Measurements from ENCODE around the gene PIP5KL1. TPM values are rescaled to one million over a fixed set of nuclear protein-coding genes. Genes with fewer than 3 reads are reported as not detected.

Gene PIP5KL1
- total and polyA plus RNA-seq, 2 experiments from 2014 or later: 13.4 to 19.5 TPM

DNA sequence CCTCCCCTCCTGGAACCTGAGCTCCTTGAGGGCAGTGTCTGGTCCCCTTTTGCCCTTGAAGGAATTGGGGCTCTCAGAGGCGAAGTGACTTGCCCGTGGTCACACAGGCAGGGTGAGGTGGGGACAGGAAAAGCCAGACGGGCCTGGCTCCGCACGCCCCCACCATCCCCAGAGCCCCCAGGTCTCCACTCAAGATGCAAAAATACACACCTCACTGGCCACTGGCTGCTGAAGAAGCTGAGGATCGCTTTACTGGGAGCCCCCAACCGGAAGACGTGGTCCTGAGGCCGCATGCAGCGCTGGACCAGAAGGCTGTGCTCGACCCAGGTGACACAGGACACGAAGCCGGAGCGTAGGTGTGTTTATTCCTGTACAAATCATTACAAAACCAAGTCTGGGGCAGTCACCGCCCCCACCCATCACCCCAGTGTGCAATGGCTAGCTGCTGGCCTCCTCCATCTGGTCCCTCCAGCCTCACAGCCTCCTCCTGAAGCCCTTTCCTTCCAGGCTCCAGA lies 45.5 kb downstream of the PIP5KL1 start:
- peak overlapping the region; percentile 55; the same call in 1 of the 2 replicates for H3K27ac ChIP-seq (ENCODE audit: low read depth)

DNA sequence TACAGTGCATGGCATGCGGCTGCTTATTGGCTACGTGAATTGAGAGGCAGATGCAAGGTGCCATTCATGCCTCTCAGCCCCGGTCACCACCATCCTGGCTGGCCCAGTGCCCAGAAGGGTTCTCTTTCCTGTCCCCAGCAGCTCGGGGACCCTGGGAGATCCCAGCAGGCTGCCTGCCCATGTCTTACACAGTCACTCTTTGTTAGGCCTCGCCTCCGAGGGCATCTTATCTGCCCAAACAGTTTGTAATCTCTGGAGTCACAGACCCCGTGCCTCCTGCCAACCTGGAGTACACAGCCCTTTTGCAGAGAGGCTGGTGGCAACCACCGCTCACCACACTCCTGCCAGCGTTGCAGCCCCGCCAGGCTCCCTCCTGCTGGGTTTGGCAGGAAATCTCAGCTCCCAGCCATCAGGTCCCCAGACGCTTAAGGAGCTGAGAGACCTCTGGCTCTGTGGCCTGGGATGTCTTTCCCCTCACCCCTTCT lies 46.1 kb downstream of the PIP5KL1 start:
- no peak for TF ChIP-seq ZNF331 (CRISPR knock-in tag; IDR thresholded peaks at IDR 0.05; ENCODE audit: low read depth)
- H3K27ac Mint-ChIP-seq: no peak overlapping the region
- no peaks in the 10 kb centered on the region for H3K27me3 ChIP-seq (ENCODE audit: insufficient read depth)
- DNase-seq (ENCODE audit: low spot score) (no peak), ATAC-seq (no peak)
- peaks cover under 1% of the 10 kb centered on the region for H3K36me3 ChIP-seq (ENCODE audit: insufficient read depth)
- 0 out of 2 replicates have a peak, but pooled peaks cover 6% of the 10 kb centered on the region for H3F3A ChIP-seq (replicated peaks; ENCODE audit: low read depth)
- H3K36me3 Mint-ChIP-seq (ENCODE audit: low read depth): peaks cover 16% of the 10 kb centered on the region
- peaks cover 21% of the 10 kb centered on the region for H3K4me1 Mint-ChIP-seq
- H3K4me3 ChIP-seq: no peak overlapping the region
- H3K9me2 ChIP-seq (ENCODE audit: insufficient read depth): no peaks in the 10 kb centered on the region
- H3K4me3 Mint-ChIP-seq: no peak overlapping the region
- no peak overlapping the region for H3K4me2 ChIP-seq
- H2AFZ ChIP-seq: no peak overlapping the region
- no peaks in the 10 kb centered on the region; the same call in 1 of the 2 replicates for H4K20me1 ChIP-seq (replicated peaks; ENCODE audit: insufficient read depth)
- peaks cover 22% of the 10 kb centered on the region for H3K27me3 Mint-ChIP-seq (ENCODE audit: insufficient read depth, low read depth, poor library complexity)
- no peaks in the 10 kb centered on the region for H3K9me3 Mint-ChIP-seq
- no peak overlapping the region for H3K27ac ChIP-seq (ENCODE audit: low read depth)
- no peaks in the 10 kb centered on the region for H3K4me1 ChIP-seq (ENCODE audit: insufficient read depth)
- H3K79me2 ChIP-seq (replicated peaks; ENCODE audit: insufficient read depth): no peaks in the 10 kb centered on the region

More for the DNA sequence above, 45.5 kb downstream of the PIP5KL1 start:
- Histone ChIP-seq H3K4me1 (ENCODE audit: insufficient read depth) (no peaks in the 10 kb centered on the region), H3F3A (replicated peaks; ENCODE audit: low read depth) (0 out of 2 replicates have a peak, but pooled peaks cover 6% of the 10 kb centered on the region), H2AFZ (no peak overlapping the region), H4K20me1 (replicated peaks; ENCODE audit: insufficient read depth) (peaks cover 4% of the 10 kb centered on the region), H3K27me3 (ENCODE audit: insufficient read depth) (no peaks in the 10 kb centered on the region), H3K9me2 (ENCODE audit: insufficient read depth) (no peaks in the 10 kb centered on the region), H3K36me3 (ENCODE audit: insufficient read depth) (peaks cover 6% of the 10 kb centered on the region), H3K4me2 (no peak overlapping the region), H3K79me2 (replicated peaks; ENCODE audit: insufficient read depth) (no peaks in the 10 kb centered on the region), H3K4me3 (no peak overlapping the region)
- H3K36me3 Mint-ChIP-seq (ENCODE audit: low read depth): peaks cover 18% of the 10 kb centered on the region
- no peak overlapping the region for H3K4me3 Mint-ChIP-seq
- no peak overlapping the region for H3K27ac Mint-ChIP-seq
- no peak for TF ChIP-seq NANOG (IDR thresholded peaks at IDR 0.05; ENCODE audit: borderline replicate concordance)
- no peaks in the 10 kb centered on the region for H3K9me3 Mint-ChIP-seq
- H3K4me1 Mint-ChIP-seq: peaks cover 21% of the 10 kb centered on the region
- no peak for ATAC-seq
- H3K27me3 Mint-ChIP-seq (ENCODE audit: insufficient read depth, low read depth, poor library complexity): peaks cover 23% of the 10 kb centered on the region
- no peak for DNase-seq (ENCODE audit: low spot score)

DNA sequence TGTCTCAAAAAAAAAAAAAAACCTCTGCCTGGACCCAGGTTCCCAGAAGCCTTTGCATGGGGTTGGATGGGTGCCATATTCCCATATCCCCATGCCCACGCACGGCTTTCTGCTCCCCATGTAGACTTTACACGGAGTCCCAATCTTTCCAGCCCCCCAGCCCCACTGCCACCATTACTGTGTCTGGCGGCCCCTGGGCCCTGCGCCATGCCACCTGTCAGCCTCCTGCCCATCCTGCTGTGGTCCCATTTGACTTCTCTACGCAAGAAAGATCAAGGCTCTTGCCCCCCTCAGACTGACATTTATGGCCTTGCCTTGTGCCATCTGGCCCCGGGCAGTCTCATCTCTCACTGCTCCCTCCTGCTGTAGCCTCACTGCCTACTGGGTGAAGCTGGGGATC lies 46.6 kb downstream of the PIP5KL1 start:
- Mint-ChIP-seq H3K4me3 (no peak overlapping the region; the same call in 2 of the 3 replicates), H3K36me3 (ENCODE audit: low read depth) (peaks cover 16% of the 10 kb centered on the region), H3K27me3 (ENCODE audit: insufficient read depth, low read depth, poor library complexity) (peaks cover 22% of the 10 kb centered on the region), H3K4me1 (peaks cover 21% of the 10 kb centered on the region), H3K27ac (no peak overlapping the region), H3K9me3 (no peaks in the 10 kb centered on the region)
- no peak overlapping the region for H3K4me2 ChIP-seq
- no peak overlapping the region for H3K27ac ChIP-seq (ENCODE audit: low read depth)
- no peaks in the 10 kb centered on the region; the same call in 1 of the 2 replicates for H4K20me1 ChIP-seq (replicated peaks; ENCODE audit: insufficient read depth)
- H3K4me3 ChIP-seq: no peak overlapping the region
- no peaks in the 10 kb centered on the region for H3K4me1 ChIP-seq (ENCODE audit: insufficient read depth)
- no peaks in the 10 kb centered on the region for H3K27me3 ChIP-seq (ENCODE audit: insufficient read depth)
- no peak overlapping the region for H2AFZ ChIP-seq
- no peaks in the 10 kb centered on the region for H3K9me2 ChIP-seq (ENCODE audit: insufficient read depth)
- H3K79me2 ChIP-seq (replicated peaks; ENCODE audit: insufficient read depth): no peaks in the 10 kb centered on the region
- peaks cover 8% of the 10 kb centered on the region; the same call in 1 of the 2 replicates for H3F3A ChIP-seq (replicated peaks; ENCODE audit: low read depth)
- no peaks in the 10 kb centered on the region; the same call in 1 of the 2 replicates for H3K36me3 ChIP-seq (ENCODE audit: insufficient read depth)
- ATAC-seq (no peak), DNase-seq (ENCODE audit: low spot score) (no peak)
- TF ChIP-seq, protein P1, sequence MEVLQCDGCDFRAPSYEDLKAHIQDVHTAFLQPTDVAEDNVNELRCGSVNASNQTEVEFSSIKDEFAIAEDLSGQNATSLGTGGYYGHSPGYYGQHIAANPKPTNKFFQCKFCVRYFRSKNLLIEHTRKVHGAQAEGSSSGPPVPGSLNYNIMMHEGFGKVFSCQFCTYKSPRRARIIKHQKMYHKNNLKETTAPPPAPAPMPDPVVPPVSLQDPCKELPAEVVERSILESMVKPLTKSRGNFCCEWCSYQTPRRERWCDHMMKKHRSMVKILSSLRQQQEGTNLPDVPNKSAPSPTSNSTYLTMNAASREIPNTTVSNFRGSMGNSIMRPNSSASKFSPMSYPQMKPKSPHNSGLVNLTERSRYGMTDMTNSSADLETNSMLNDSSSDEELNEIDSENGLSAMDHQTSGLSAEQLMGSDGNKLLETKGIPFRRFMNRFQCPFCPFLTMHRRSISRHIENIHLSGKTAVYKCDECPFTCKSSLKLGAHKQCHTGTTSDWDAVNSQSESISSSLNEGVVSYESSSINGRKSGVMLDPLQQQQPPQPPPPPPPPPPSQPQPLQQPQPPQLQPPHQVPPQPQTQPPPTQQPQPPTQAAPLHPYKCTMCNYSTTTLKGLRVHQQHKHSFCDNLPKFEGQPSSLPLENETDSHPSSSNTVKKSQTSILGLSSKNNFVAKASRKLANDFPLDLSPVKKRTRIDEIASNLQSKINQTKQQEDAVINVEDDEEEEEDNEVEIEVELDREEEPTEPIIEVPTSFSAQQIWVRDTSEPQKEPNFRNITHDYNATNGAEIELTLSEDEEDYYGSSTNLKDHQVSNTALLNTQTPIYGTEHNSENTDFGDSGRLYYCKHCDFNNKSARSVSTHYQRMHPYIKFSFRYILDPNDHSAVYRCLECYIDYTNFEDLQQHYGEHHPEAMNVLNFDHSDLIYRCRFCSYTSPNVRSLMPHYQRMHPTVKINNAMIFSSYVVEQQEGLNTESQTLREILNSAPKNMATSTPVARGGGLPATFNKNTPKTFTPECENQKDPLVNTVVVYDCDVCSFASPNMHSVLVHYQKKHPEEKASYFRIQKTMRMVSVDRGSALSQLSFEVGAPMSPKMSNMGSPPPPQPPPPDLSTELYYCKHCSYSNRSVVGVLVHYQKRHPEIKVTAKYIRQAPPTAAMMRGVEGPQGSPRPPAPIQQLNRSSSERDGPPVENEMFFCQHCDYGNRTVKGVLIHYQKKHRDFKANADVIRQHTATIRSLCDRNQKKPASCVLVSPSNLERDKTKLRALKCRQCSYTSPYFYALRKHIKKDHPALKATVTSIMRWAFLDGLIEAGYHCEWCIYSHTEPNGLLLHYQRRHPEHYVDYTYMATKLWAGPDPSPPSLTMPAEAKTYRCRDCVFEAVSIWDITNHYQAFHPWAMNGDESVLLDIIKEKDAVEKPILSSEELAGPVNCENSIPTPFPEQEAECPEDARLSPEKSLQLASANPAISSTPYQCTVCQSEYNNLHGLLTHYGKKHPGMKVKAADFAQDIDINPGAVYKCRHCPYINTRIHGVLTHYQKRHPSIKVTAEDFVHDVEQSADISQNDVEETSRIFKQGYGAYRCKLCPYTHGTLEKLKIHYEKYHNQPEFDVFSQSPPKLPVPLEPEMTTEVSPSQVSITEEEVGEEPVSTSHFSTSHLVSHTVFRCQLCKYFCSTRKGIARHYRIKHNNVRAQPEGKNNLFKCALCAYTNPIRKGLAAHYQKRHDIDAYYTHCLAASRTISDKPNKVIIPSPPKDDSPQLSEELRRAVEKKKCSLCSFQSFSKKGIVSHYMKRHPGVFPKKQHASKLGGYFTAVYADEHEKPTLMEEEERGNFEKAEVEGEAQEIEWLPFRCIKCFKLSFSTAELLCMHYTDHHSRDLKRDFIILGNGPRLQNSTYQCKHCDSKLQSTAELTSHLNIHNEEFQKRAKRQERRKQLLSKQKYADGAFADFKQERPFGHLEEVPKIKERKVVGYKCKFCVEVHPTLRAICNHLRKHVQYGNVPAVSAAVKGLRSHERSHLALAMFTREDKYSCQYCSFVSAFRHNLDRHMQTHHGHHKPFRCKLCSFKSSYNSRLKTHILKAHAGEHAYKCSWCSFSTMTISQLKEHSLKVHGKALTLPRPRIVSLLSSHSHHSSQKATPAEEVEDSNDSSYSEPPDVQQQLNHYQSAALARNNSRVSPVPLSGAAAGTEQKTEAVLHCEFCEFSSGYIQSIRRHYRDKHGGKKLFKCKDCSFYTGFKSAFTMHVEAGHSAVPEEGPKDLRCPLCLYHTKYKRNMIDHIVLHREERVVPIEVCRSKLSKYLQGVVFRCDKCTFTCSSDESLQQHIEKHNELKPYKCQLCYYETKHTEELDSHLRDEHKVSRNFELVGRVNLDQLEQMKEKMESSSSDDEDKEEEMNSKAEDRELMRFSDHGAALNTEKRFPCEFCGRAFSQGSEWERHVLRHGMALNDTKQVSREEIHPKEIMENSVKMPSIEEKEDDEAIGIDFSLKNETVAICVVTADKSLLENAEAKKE (CRISPR knock-in tag; IDR thresholded peaks at IDR 0.05): no peak
- TF ChIP-seq ZNF114 (CRISPR knock-in tag; IDR thresholded peaks at IDR 0.05) (no peak), POLR2AphosphoS5 (IDR thresholded peaks at IDR 0.05; ENCODE audit: low read depth) (no peak), NANOG (IDR thresholded peaks at IDR 0.05; ENCODE audit: borderline replicate concordance) (no peak)
- TF ChIP-seq, protein P2, sequence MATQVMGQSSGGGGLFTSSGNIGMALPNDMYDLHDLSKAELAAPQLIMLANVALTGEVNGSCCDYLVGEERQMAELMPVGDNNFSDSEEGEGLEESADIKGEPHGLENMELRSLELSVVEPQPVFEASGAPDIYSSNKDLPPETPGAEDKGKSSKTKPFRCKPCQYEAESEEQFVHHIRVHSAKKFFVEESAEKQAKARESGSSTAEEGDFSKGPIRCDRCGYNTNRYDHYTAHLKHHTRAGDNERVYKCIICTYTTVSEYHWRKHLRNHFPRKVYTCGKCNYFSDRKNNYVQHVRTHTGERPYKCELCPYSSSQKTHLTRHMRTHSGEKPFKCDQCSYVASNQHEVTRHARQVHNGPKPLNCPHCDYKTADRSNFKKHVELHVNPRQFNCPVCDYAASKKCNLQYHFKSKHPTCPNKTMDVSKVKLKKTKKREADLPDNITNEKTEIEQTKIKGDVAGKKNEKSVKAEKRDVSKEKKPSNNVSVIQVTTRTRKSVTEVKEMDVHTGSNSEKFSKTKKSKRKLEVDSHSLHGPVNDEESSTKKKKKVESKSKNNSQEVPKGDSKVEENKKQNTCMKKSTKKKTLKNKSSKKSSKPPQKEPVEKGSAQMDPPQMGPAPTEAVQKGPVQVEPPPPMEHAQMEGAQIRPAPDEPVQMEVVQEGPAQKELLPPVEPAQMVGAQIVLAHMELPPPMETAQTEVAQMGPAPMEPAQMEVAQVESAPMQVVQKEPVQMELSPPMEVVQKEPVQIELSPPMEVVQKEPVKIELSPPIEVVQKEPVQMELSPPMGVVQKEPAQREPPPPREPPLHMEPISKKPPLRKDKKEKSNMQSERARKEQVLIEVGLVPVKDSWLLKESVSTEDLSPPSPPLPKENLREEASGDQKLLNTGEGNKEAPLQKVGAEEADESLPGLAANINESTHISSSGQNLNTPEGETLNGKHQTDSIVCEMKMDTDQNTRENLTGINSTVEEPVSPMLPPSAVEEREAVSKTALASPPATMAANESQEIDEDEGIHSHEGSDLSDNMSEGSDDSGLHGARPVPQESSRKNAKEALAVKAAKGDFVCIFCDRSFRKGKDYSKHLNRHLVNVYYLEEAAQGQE (IDR thresholded peaks at IDR 0.05; ENCODE audit: unreplicated experiment): no peak
